T follicular helper cell (primary cell): Measurements from ENCODE around the gene HTRA1.

Experiments used
- DNase-seq: peaks from one replicate; pipeline ENCODE4 v3.0.0-alpha.2; 2020; ENCODE audit warnings: low read depth
- total RNA-seq, 2 experiments: gene quantifications; one replicate each; lab custom pipeline; 2026; lab: John Stamatoyannopoulos, UW

HTRA1 gene
- 0.04 to 0.12 reads per million in 2 experiments for total RNA-seq

DNA sequence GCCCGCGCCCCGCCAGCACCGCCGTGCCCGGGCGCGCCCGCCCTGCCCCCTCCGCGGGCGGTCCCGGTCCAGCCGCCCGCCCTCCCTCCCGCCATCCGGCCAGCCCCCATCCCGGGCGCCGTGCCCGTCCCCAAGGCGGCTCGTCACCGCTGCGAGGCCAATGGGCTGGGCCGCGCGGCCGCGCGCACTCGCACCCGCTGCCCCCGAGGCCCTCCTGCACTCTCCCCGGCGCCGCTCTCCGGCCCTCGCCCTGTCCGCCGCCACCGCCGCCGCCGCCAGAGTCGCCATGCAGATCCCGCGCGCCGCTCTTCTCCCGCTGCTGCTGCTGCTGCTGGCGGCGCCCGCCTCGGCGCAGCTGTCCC lies at the start of gene HTRA1:
TSS of gene HTRA1 (plus strand) at position 187 of the 362 bp plus-strand sequence. CDS start at position 287, 100 bp downstream.
- DNase-seq, result no peak

DNA sequence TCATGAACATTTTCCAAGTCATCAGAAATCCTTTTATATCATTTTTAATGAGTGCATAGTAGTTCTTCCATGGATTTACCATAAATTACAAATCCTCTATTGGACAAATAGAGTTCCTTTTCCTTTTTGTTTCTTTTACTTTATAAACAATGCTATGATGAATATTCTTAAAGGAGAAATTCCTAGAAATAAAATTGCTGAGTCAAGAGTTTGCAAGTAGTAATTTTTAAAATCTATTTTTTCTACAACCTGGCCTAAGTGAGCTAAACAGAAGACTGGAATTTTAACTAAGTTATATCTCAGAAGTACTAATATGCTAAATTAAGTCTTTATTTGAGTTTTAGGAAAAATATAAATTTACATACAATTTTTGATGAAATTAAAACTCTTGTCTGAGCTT lies 48.0 kb upstream of the HTRA1 start:
- no peak for DNase-seq

DNA sequence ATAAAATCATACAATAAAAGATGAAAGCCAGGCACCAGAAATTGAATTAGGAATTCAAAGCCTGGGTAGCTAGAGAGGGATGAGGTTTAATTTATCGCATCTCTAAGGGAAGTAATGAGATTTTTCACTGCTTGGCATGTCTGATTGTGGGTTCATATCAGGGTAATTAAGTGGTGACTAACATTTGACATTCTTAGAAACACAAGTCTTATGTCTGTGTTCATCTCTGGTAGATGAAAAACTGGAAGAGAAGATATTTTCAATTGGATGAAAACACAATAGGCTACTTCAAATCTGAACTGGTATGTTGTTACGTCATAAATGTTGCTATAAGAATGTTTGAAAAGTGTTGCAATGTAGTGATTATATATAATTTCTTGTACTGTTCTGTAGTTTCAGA lies 43.7 kb upstream of the HTRA1 start:
- no peak for DNase-seq

DNA sequence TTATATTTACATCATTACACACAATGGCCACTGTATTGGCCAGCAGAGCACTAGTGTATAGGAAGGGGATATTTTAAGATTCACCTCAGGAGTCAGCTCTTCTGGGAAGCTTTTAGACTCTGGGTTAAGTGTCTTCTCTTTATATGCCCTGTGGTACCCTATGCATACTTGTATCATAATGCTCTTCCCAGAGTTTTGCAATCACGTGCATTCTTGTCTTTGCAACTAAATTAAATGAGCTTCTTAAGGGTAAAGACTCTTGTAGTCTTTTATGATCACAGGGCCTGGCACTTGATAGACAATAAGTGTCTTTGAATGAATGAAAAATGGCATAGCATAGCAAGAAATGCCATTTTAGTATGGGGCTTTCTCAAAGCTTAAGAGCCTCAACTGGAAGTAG lies 42.3 kb upstream of the HTRA1 start:
- no peak for DNase-seq

DNA sequence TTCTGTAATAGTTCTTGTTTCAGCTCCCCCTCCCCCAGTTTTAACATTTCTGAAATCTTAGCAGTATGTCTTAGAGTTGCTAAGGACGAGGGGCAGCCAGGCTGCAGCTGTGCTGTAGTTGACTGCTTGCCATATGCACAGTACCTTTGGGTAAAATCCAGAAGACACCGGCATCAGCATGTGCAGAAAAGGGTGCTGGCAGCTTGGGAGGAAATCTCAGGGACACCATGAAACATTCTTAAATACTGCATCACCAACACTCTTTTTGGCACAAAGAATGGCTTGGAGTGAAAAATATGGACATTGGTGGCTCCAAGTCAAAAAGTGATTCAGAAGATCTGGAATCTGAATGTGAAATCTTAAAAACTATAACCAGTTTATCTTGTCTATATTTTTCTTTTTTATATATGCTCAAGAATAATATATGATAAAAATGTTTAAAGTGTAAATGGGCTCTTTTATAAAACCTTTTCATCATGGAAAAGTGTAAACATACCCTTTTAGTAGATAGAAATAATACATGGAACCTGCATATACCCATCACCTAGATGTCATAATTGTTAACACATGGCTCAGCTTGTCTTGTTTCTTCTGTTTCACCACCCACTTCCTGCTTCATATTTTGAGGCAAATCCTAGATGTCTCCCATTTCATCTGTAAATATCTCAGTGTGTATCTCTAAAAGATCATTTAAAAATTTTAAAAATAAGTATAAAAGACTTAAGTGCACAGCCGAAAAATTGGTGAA lies 41.3 kb upstream of the HTRA1 start:
- no peak for DNase-seq

DNA sequence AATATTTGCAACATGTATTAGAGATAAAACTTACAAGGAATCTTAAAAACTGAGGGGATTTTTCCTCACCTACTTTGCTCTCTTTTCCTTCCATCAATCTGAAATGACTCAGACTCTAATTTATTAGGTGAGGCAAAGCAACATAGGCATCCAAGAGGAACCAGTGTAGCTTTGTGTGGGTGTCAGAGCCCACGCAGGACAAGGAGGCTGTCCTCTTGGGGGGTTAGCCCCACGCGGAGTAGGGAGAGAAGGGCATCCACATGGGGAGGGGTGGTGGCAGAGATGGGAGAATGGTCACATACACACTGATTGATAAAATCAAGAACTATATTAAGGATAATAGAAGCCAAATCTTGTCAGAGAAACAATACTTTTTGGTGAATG lies 40.7 kb upstream of the HTRA1 start:
- DNase-seq, result no peak

DNA sequence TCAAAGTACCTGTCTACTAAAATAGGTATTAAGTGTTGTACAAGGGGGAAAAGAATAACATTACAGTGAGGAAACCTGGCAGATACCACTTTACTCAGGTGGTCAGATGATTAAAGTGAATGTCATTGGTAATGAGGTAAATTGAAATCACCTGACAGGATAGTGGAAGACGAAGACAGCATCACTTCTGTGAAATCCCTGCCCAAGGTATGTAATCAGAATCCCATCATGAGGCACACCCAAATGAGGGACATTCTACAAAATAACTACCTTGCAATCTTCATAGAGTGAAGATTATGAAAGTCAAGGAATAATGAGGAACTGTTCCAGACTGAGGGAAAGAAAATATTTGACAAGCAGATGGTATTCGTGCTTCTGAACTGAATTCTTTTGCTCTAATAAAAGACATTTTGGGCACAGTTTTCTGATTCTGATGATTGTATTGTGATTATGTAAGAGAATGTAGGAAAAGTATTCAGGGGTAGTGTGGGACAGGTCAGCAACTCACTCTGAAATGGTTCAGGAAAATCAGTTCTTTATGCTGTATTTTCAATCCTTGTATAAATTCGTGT lies 40.2 kb upstream of the HTRA1 start:
- no peak for DNase-seq

DNA sequence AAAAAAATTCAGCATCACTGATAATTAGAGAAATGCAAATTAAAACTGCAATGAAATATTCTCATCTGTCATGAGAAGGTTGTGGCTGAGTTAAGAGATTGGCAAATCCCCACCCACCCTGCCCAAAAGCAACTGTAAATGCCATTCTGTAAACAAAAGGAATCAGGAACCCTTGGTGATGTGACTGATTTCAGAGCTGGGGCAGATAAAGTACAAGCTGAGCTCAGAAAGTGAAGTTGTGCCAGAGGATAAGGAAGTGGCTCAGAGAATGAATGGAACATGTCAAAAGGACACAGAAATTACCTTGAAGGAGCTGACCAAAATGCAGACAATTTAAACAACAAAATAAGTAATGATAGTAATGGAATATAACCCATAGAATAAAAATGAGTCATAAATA lies 39.6 kb upstream of the HTRA1 start:
- DNase-seq, result no peak

DNA sequence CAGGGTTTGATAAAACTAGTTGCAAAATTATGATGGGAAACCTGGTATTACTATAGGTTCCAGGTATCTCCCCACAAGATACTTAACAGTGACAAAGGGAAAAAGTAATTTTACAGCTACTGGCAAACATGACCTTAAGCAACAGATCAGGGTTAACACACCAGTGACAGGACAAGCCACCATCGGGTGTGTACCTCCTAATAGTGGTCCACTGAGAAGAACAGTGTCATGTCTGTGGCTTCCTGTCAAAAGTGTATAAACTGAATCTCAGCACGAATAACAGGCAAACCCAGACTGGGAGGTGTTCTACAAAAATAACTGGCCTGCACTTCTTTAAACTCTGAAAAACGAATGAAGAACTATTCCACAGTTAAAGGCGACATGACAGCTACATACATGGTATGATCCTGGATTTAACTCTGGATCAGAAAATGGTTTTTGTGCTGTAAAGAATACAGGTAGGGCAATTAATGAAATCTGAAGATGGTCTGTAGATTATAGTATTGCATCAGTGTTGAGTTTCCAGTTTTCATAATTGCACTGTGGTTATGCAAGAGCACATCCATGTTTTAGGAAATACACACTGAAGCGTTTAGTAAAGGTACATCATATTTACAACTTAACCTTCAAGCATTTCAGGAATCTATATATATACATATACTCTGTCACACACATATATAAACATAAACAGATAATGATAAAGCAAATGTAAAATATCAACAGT lies 38.9 kb upstream of the HTRA1 start:
- no peak for DNase-seq

DNA sequence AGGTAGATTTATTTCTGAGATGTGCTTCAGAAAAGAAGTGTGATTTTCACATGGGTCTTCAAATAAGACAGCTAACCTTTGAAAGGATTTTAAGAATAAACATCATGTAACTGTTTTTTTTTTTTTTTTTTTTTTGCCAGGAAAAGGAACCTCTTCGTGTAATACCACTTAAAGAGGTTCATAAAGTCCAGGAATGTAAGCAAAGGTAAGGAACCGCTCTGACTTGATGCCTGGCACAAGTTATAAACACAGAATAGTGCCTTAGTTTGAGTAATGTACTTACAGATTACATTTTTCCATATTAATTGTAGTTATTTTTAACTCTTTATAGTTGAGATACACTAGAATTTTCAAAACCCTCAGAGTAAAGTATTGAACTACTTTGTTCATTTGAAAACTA lies 37.3 kb upstream of the HTRA1 start:
- no peak for DNase-seq

DNA sequence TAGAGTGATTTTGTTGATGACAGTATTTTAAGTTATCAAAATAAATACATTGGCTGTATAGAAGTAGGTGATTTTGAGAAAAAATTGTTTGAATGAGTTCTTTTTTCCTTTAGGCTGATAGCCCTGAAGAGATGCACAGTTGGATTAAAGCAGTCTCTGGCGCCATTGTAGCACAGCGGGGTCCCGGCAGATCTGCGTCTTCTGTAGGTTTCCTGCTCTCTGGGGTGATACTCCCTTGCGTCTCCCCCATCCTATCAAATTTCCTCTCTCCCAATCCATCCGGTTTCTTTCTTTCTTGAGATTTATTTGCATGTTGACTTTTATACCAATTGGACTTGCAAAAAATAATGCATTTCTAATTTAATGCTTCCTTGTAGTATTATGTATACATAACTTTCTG lies 34.5 kb upstream of the HTRA1 start:
- no peak for DNase-seq

DNA sequence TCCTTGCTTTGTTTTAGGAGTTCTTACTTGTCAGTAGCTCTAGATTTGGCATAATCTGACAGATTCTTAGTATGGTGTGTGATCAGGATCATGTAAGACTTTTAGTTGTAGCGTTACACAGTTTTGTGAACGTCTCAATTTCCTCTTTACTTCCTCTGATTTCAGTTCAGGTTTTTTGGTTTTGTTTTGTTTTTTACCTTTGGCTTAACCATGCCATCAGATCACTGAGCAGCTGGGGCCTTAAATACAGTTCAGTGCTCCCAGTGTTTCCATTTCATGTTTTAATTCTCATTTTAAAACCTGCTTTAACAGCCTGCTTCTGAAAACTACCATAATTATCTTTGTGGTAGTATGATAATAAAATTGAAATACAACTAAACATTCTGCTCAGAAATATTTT lies 34.1 kb upstream of the HTRA1 start:
- DNase-seq, result no peak

DNA sequence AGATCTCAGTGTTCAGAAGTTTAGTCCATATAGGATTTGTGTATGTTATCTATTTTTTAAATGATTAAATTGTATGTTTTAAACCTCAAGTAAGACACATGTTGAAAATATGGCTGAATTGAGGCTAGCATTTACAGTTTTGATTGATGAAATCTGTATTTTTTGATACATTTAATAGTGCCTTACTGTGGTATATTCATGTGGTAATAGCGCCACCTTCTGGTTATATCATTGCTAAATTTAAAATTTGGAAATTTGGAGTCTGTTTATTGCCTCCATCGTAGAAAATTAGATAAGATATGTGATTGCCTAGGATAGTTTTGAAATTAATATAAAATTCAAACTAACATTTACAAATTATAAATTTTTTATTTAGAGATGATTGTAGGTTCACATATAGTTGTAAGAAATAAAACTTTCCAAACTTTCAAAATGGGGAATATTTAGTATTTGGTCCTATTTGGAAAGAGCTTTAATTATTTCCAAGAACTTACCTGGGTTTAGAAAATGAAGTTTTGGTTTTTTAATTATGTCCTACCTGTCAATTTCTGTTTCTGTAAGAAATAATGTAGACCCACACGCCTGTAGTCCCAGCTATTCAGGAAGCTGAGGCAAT lies 26.0 kb upstream of the HTRA1 start:
- no peak for DNase-seq

DNA sequence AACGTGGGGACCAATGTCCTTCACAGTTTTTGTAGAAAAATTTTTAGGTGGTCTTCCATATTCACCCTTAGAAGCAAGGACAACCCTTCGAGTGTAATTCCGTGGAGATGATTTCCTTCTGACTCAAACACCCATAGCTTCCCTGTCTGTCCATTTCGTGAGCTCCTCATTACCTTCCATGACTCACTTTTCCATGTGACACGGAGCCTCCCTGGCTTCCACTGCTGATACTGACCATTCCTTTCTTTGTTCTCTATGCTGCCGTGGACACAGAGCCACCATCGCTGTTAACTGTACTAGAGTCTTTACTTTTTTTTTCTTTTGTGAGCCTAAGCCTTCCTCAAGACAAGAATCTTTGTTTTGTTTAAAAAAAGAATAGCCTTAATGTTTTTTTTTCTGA lies 19.4 kb upstream of the HTRA1 start:
- no peak for DNase-seq

DNA sequence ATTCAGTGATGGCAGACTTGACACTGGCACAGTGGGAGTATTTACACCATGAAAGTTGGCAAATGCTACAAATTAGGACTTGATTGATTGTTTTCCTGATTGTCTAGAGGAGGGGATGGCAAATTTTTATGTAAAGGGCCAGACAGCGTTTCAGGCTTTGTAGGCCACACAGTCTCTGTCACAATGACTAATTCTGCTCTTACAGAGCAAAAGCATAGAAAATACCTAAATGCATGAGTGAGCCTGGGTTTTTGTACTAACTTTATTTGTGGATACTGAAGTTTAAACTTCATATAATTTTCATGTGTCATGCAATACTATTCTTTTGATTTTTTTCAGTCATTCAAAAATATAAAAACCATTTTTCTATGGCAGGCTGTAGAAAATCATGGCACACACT lies 15.9 kb upstream of the HTRA1 start:
- no peak for DNase-seq

DNA sequence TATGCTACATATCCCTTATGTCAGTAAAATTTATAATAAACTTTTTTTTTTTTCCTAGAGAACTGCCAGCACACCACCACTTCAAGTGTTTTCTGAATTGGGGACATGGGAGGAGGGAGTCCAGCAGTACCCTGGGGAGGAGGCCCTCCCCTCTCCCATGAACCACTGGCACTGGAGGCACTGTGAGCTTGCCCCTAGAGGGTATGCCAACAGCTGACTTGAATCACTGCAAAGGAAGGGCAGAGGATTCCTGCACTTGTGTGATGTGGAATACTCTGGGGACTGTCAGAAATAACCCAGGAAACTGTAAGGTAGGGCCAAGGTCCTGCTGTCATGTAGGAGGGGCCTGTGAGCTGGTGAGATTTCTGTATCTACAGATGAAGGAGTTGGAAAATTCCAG lies 15.4 kb upstream of the HTRA1 start:
- no peak for DNase-seq

DNA sequence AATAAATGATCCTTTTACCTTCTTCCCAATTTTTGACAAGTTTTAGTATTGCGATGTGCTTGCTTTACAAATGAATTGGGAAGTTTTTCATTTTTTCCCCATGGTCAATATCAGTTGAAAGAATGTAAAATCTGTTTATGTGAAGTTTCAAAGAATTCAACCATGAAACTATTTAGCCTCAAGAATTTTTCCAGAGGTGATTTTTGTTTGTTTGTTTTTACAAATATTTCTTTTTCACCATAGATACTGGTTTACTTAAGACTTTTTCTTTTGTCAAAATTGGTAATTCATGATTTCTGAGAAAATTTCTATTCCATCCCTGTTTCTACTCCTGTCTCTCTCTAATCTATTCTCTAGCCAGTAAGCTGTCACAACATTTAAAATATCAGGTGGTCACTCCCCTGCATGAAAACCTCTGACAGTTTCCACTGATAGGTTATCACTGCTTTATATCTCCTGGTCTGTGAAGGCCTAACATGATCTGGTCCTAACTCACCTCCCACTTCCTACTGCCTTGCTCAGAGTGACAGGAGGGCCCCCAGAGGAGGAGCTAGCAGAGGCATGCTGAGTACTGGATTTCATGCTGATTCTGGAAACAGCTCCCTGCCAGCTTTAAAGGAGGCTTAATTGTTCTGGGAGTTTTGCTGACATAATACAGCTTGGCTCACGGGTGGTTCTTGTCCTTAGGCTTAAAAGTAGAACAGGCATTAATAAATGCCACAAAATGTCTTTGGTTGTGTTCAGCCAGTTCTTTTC lies 14.5 kb upstream of the HTRA1 start:
- no peak for DNase-seq

DNA sequence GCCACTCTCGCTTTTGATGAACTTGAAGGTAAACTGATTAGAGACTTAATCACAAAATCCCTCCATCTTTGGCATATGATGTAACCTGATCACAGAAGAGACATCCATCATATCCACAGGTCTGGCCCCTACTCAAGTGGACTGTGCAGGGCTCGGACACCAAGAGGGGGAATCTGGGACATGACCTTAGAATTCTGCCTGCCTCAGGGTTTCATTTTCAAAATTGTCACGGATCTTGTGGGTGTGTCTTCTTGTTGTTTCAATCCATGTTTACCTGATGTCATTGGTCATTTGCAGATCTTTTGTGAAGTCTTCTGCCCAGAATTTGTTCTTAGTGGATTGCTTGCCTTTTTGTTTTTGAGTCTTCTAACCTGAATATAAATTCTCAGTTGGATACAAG lies 12.8 kb upstream of the HTRA1 start:
- no peak for DNase-seq

DNA sequence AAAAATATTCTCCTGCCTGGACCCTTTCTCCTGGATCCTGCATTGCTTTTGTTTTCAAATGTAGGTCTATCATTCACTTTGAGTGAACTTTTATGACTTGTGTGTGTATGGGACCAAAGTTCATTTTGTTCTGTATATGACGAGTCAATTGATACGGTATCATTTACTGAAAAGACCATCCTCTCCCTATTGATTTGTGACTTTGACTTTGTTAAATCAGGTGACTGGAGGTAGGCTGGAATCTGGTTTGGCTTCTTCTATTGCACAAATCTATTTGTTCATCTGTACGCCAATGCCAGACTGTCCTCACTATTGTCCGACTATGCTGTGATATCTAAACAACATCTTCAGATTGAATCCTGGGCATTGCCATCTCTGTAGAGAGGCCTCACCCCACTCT lies 12.2 kb upstream of the HTRA1 start:
- DNase-seq, result no peak

DNA sequence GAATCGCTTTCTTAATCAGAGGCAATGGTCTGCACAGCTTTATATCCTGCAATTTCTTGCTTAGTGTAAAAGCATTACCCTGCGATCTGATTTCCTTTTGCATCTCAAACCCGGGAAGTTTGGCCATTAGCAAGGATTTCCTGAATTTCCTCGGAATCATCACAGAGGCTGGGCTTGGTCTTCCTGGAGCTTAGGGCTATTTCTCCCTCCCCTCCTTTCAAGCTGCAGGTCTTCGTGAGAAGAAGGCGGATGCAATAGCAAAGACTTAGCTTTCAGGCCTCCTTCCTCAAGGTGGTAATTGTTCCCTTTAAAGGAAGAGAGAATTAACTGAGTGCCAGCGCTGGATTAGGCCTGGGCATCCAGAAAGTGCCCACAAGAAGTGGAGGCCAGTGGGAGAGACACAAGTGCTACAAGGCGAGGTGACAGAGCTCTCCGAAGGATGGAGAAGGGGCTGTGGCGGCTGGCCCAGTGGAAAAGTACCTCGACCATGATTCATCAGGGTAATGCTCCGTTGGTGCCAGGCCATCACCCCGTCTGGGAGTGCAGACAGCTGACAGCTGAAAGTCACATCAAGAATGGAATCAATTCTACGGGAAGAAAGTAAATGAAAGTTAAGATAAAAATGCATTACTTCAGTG lies 10.9 kb upstream of the HTRA1 start:
- no peak for DNase-seq

DNA sequence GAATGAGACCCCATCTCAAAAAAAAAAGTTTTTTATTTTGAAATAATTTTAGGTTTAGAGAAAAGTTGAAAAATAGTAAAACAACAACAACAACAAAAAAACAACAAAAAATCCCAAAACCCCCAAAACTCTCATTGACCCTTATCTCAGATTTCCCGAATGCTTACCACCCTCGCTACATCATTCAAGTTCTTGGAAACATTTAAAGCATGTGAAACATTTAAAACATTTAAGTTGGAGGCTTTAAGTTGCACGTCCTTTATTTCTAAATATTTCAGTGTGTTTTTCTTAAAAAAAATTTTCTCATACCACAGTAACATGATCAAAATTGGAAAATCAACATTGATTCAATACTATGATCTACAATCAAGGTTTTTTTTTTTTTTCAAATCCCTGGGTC lies 7.3 kb upstream of the HTRA1 start:
- DNase-seq, result no peak

DNA sequence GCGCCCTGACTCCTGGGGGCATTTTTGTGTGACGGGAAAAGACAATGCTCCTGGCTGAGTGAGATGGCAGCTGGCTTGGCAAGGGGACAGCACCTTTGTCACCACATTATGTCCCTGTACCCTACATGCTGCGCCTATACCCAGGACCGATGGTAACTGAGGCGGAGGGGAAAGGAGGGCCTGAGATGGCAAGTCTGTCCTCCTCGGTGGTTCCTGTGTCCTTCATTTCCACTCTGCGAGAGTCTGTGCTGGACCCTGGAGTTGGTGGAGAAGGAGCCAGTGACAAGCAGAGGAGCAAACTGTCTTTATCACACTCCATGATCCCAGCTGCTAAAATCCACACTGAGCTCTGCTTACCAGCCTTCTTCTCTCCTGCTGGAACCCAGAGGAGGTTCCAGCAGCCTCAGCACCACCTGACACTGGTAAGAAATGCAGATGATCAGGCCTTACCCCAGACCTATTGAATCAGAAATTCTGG lies 6.7 kb upstream of the HTRA1 start, which contains the start of gene ARMS2:
TSS of gene ARMS2 (plus strand) at position 51 of the 478 bp plus-strand sequence. CDS start at position 126, 75 bp downstream.
- DNase-seq, result no peak
